Measurements from ENCODE around the gene ADAMTS3.

- TF ChIP-seq POLR2AphosphoS5 (IDR thresholded peaks at IDR 0.05; ENCODE audit: insufficient read depth in 1 of 2, low read depth in 1 of 2) (no peak), CTCF (IDR thresholded peaks at IDR 0.05) (no peak), POLR2A (IDR thresholded peaks at IDR 0.05) (no peak)
Observed at GRCh38 chr4:72341432-72341820, 227.6 kb downstream of the ADAMTS3 start.
